Testis (tissue), 2 donors: ENCODE data around the gene STAT3.

Experiments
- POLR2A ChIP-seq: fragments of 450-650 bp; IDR thresholded peaks from one replicate; pipeline ENCODE4 v1.6.1; 2017; ENCODE audit warnings: antibody characterized with exemption, mild to moderate bottlenecking, moderate library complexity
- TF ChIP-seq, protein P1 (sequence below), 3 experiments: fragments of 450-650 bp in 2 of 3; fragments of 200-600 bp in 1 of 3; sonication (generic) in 1 of 3; IDR thresholded peaks; one replicate each; pipeline ENCODE4 v1.5.1; 2016 to 2019; ENCODE audit warnings: antibody characterized with exemption in 3 of 3, mild to moderate bottlenecking in 2 of 3, moderate library complexity in 1 of 3

DNA sequence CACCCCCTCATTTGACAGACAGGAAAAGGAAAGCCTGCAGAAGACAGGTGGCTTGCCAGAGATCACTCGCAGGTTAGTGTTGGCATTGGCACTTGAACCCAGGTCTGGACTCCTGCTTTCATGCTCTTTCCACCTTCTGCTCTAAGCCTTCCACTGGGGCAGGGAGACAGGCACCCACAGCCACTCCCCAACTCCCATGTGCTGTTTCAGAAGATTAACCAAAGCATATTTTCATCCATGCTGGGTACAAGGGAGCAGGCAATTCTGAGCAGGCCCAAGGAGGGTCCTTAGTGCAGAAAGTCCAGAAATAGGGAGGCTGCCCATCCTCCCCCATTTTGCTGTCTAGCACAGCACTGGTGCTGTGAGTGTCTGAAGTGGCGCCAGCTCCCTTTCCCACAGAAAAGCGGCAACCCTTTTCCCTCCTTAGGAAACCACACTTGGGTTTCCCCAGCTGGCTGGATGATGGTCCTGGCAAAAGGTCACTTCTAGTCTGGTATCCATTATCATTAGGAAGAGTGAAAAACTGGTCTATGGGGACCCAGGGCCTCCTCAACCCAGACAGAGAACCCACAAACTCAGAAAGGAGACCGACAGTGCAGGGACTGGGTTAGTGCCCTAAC, 36.9 kb upstream of the STAT3 start:
- TF ChIP-seq, protein P1, sequence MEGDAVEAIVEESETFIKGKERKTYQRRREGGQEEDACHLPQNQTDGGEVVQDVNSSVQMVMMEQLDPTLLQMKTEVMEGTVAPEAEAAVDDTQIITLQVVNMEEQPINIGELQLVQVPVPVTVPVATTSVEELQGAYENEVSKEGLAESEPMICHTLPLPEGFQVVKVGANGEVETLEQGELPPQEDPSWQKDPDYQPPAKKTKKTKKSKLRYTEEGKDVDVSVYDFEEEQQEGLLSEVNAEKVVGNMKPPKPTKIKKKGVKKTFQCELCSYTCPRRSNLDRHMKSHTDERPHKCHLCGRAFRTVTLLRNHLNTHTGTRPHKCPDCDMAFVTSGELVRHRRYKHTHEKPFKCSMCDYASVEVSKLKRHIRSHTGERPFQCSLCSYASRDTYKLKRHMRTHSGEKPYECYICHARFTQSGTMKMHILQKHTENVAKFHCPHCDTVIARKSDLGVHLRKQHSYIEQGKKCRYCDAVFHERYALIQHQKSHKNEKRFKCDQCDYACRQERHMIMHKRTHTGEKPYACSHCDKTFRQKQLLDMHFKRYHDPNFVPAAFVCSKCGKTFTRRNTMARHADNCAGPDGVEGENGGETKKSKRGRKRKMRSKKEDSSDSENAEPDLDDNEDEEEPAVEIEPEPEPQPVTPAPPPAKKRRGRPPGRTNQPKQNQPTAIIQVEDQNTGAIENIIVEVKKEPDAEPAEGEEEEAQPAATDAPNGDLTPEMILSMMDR (IDR thresholded peaks at IDR 0.05), result no peak
- no peak for TF ChIP-seq POLR2A
